HepG2 (cell line): Measurements from ENCODE around the gene IGFALS. TPM values are rescaled to one million over a fixed set of nuclear protein-coding genes. Genes with fewer than 3 reads are reported as not detected.

Experiments
- ATAC-seq: fragments of 200-7000 bp; cut with Tn5 transposase; 3 replicates; pipeline ENCODE4 v1.9.1; 2020; ENCODE audit warnings: mild to moderate bottlenecking, moderate library complexity
- BruUV-seq: library from RNA; stranded (reverse); fragments of 400-500 nt; replicated peaks from 2 replicates; lab custom pipeline; 2021; lab: Mats Ljungman, UMichigan
- CTCF ChIA-PET: fragments of 300-600 bp; formaldehyde crosslinking; extraction: SDS; loops from one replicate; lab custom pipeline; 2021; ENCODE audit warnings: low total read pairs, inconsistent platforms, low intra/inter-chr PET ratio; lab: Yijun Ruan, JAX
- POLR2A ChIA-PET: fragments of 350-600 bp; sonication (Branson Sonifier 250); formaldehyde crosslinking; loops from one replicate; lab custom pipeline; 2020; ENCODE audit warnings: antibody characterized with exemption, inconsistent platforms; lab: Yijun Ruan, JAX
- DNase-seq: peaks from one replicate; pipeline ENCODE4 v3.0.0-alpha.2; 2015; ENCODE audit warnings: low spot score
- FAIRE-seq: peaks from 3 replicates; lab custom pipeline; 2011; peaks lifted over from hg19 to GRCh38; lab: Jason Lieb, UNC
- H2AFZ ChIP-seq: one replicate; pipeline ENCODE4 v1.6.1; 2011; ENCODE audit warnings: low read length, inconsistent platforms
- H3K27ac ChIP-seq: fragments of 300-600 bp; 3 replicates; pipeline ENCODE4 v1.8.0; 2011; ENCODE audit warnings: mixed run types, mild to moderate bottlenecking, mixed read lengths, low read length, inconsistent platforms; ENCODE audit not compliant: insufficient read depth; ENCODE audit errors: extremely low read length
- H3K27me3 ChIP-seq, 2 experiments: fragments of 200-600 bp in 1 of 2; 2 replicates in 1 of 2; 3 replicates in 1 of 2; pipeline versions ENCODE4 v1.6.0 to v1.8.0; 2011; ENCODE audit warnings: low read length in 2 of 2, mild to moderate bottlenecking in 2 of 2, moderate library complexity in 2 of 2, inconsistent platforms in 1 of 2; ENCODE audit not compliant: insufficient read depth in 2 of 2, control insufficient read depth in 1 of 2
- H3K36me3 ChIP-seq, 2 experiments: fragments of 200-600 bp in 1 of 2; replicated peaks in 1 of 2; 2 replicates in 1 of 2; 3 replicates in 1 of 2; pipeline versions ENCODE4 v1.5.1 to v1.8.0; 2011; ENCODE audit warnings: low read length in 2 of 2, inconsistent platforms in 1 of 2; ENCODE audit not compliant: insufficient read depth in 2 of 2, control insufficient read depth in 1 of 2
- H3K4me1 ChIP-seq: 2 replicates; pipeline ENCODE4 v1.5.1; 2012; ENCODE audit warnings: low read length, inconsistent platforms; ENCODE audit not compliant: insufficient read depth
- H3K4me2 ChIP-seq: 2 replicates; pipeline ENCODE4 v1.6.0; 2011; ENCODE audit warnings: low read depth, low read length, inconsistent platforms
- H3K4me3 ChIP-seq, 3 experiments: fragments of 200-600 bp in 1 of 3; sonication (generic), shearing (Covaris generic) in 1 of 3; replicated peaks in 1 of 3; 2 replicates each; pipeline ENCODE4 v1.5.1; 2011 to 2016; ENCODE audit warnings: low read length in 3 of 3, inconsistent platforms in 2 of 3, low read depth in 2 of 3, mild to moderate bottlenecking in 2 of 3, control low read depth in 1 of 3, mixed read lengths in 1 of 3; ENCODE audit not compliant: insufficient read depth in 1 of 3
- H3K79me2 ChIP-seq: one replicate; pipeline ENCODE4 v1.6.1; 2011; ENCODE audit warnings: low read length, inconsistent platforms; ENCODE audit not compliant: insufficient read depth
- H3K9ac ChIP-seq: 2 replicates; pipeline ENCODE4 v1.6.0; 2011; ENCODE audit warnings: mild to moderate bottlenecking, low read depth, low read length, inconsistent platforms; ENCODE audit not compliant: insufficient read depth
- H3K9me3 ChIP-seq: 2 replicates; pipeline ENCODE4 v1.5.1; 2012; ENCODE audit warnings: mild to moderate bottlenecking, low read length
- H4K20me1 ChIP-seq: 2 replicates; pipeline ENCODE4 v1.6.0; 2011; ENCODE audit warnings: inconsistent platforms, mild to moderate bottlenecking, low read length, moderate library complexity; ENCODE audit not compliant: insufficient read depth
- AGO2 ChIP-seq: fragments of 200-400 bp; formaldehyde crosslinking; optimal IDR thresholded peaks from 2 replicates; pipeline ENCODE3; 2017; ENCODE audit warnings: mild to moderate bottlenecking, low read depth, low read length, moderate library complexity
- FOSL2 ChIP-seq: sonication (generic); formaldehyde crosslinking; IDR thresholded peaks from 2 replicates; pipeline ENCODE4 v1.4.0; 2020; ENCODE audit warnings: missing genetic modification reagents
- HMG20A ChIP-seq: IDR thresholded peaks from 2 replicates; pipeline ENCODE4 v1.6.1; 2016; ENCODE audit warnings: borderline replicate concordance
- LRRFIP1 ChIP-seq: sonication (generic); formaldehyde crosslinking; conservative IDR thresholded peaks from 2 replicates; pipeline ENCODE4 v1.4.0; 2020; ENCODE audit warnings: missing genetic modification reagents
- MTA1 ChIP-seq: sonication (generic); formaldehyde crosslinking; IDR thresholded peaks from 2 replicates; pipeline ENCODE4 v1.4.0; 2020; ENCODE audit warnings: missing genetic modification reagents, mild to moderate bottlenecking, borderline replicate concordance
- REST ChIP-seq, 2 experiments: IDR thresholded peaks; 2 replicates each; pipeline ENCODE4 v1.6.1; 2011 to 2012; ENCODE audit warnings: low read length in 2 of 2, borderline replicate concordance in 1 of 2, low read depth in 1 of 2, mild to moderate bottlenecking in 1 of 2, moderate library complexity in 1 of 2
- SNAI1 ChIP-seq: sonication (generic); formaldehyde crosslinking; IDR thresholded peaks from 2 replicates; pipeline ENCODE4 v1.5.0; 2020; ENCODE audit warnings: mild to moderate bottlenecking, missing genetic modification reagents, borderline replicate concordance
- ZMYM3 ChIP-seq: sonication (generic); formaldehyde crosslinking; IDR thresholded peaks from 2 replicates; pipeline ENCODE4 v1.5.1; 2020; ENCODE audit warnings: mild to moderate bottlenecking, missing genetic modification reagents
- WGBS: methylation state at CpG from one replicate; pipeline ENCODE4 v1.1.6; 2017; ENCODE audit warnings: low lambda C conversion rate; 5-methylcytosine and 5-hydroxymethylcytosine counted together
- in situ Hi-C: cut with HindIII; loops from 2 replicates; pipeline ENCODE4 v1.10.0; 2017; ENCODE audit warnings: low pct_unique_long_range_greater_than_20kb; ENCODE audit not compliant: extremely low pct_ligation_motif_present
- intact Hi-C: fragments of 100-400 bp; cut with micrococcal nuclease; formaldehyde crosslinking; loops from one replicate; pipeline ENCODE4 v1.10.0; 2022; ENCODE audit not compliant: unreplicated experiment
- polyA plus RNA-seq, 8 experiments: library from polyadenylated mRNA; depleted of rRNA in 3 of 8; stranded (reverse) in 7 of 8; unstranded in 1 of 8; fragments of >200 nt; fragmentation: Illumina TruSeq in 4 of 8; extraction: Trizol in 4 of 8; gene quantifications; 2 replicates each; pipeline versions ENCODE4 v1.2.1 to v1.2.3, GENCODE V29; 2011 to 2016; ENCODE audit warnings: low read depth in 4 of 8, missing spikeins in 1 of 8, mixed read lengths in 1 of 8; ENCODE audit not compliant: insufficient read depth in 1 of 8
- total RNA-seq, 5 experiments: library from RNA; depleted of rRNA; stranded (reverse); fragments of >200 nt; fragmentation: Illumina TruSeq; extraction: Trizol; gene quantifications; 2 replicates each; pipeline ENCODE4 v1.2.3, GENCODE V29; 2016; ENCODE audit warnings: low read depth in 1 of 5

The IGFALS gene
- total and polyA plus RNA-seq, 2 of the 13 experiments (the other 11 are each of a cell fraction or from before 2014, with no cell fraction given) = 0.34 to 2.4 TPM

- TF ChIP-seq REST (IDR thresholded peaks at IDR 0.05; ENCODE audit: borderline replicate concordance in 1 of 2, low read depth in 1 of 2, low read length in 2 of 2) (no peak), ZMYM3 (no peak), FOSL2 (CRISPR knock-in tag) (no peak), HMG20A (CRISPR knock-in tag) (no peak)
These were observed 29.3 kb upstream of the IGFALS start (continued) for GRCh38 chr16:1822801-1823200.

GRCh38 chr16:1821861-1822611 is 28.5 kb upstream of the IGFALS start:
- intact Hi-C loops = no loop called here
- no TSS peak for BruUV-seq
- peaks cover 12 to 31% of the 10 kb centered on the region in 2 experiments; a peak in 4 of 5 replicates for H3K36me3 ChIP-seq
- TF ChIP-seq SNAI1 (CRISPR knock-in tag) (no peak), MTA1 (peak; percentile 14; the same call in 1 of the 2 replicates), AGO2 (peak; percentile 46), ZMYM3 (no peak), LRRFIP1 (CRISPR knock-in tag) (no peak)
- H3K4me1 ChIP-seq = peaks cover 24% of the 10 kb centered on the region
- H3K27ac ChIP-seq = no peak overlapping the region
- H3K4me3 ChIP-seq = no peak overlapping the region
- no peaks in the 10 kb centered on the region; the same call in 1 of the 2 replicates for H4K20me1 ChIP-seq
- H3K9ac ChIP-seq = no peak overlapping the region
- FAIRE-seq (no peak), ATAC-seq (no peak), DNase-seq (no peak)
- in situ Hi-C loops = loop anchor here (5.0 kb wide), 1 partner anchor 40 kb away; the partner anchor contains the start of genes NUBP2 and SPSB3
- peaks cover 20% of the 10 kb centered on the region for H3K79me2 ChIP-seq
- ChIA-PET CTCF (no interaction called here), POLR2A (no interaction called here)
- no peak overlapping the region for H3K4me2 ChIP-seq
- no peaks in the 10 kb centered on the region for H3K9me3 ChIP-seq
- 99% methylated on average over 8 of the region's 24 CpGs for WGBS
- no peak overlapping the region for H2AFZ ChIP-seq
- no peaks in the 10 kb centered on the region for H3K27me3 ChIP-seq
